Measurements from ENCODE around the gene C1QTNF8.

- TF ChIP-seq POLR2AphosphoS5 (IDR thresholded peaks at IDR 0.05; ENCODE audit: low read depth, low read length) (no peak), REST (IDR thresholded peaks at IDR 0.05; ENCODE audit: insufficient read depth in 1 of 2, low read depth in 2 of 2, low read length in 2 of 2) (no peak), TAF1 (IDR thresholded peaks at IDR 0.05; ENCODE audit: borderline replicate concordance, insufficient read depth, low read length) (no peak)
Observed at GRCh38 chr16:1112506-1113184, 16.6 kb upstream of the C1QTNF8 start.

Data from PFSK-1 (cell line).